Osteocyte (in vitro differentiated cells): ENCODE results near the gene CLECL1. TPM values are rescaled to one million over a fixed set of nuclear protein-coding genes. Genes with fewer than 3 reads are reported as not detected.
"Not testable (repeated sequence)": the region's sequence is repeated elsewhere in the genome, so short reads cannot be mapped to it uniquely, and the experiment has no call there.

ENCODE experiments used
- DNase-seq: peaks from one replicate; pipeline ENCODE4 v3.0.0; 2021; ENCODE audit warnings: mixed read lengths; ENCODE audit not compliant: unreplicated experiment; ENCODE audit errors: extremely low spot score
- H3K27ac Mint-ChIP-seq: one replicate; pipeline ENCODE4 v1.8.0; 2021; ENCODE audit warnings: mild to moderate bottlenecking, mixed read lengths; ENCODE audit not compliant: unreplicated experiment
- H3K27me3 Mint-ChIP-seq: one replicate; pipeline ENCODE4 v1.8.0; 2021; ENCODE audit warnings: mixed read lengths; ENCODE audit not compliant: unreplicated experiment
- H3K36me3 Mint-ChIP-seq: one replicate; pipeline ENCODE4 v1.8.0; 2021; ENCODE audit warnings: mixed read lengths; ENCODE audit not compliant: unreplicated experiment
- H3K4me1 Mint-ChIP-seq: one replicate; pipeline ENCODE4 v1.8.0; 2021; ENCODE audit warnings: mixed read lengths; ENCODE audit not compliant: unreplicated experiment
- H3K4me3 Mint-ChIP-seq: one replicate; pipeline ENCODE4 v1.8.0; 2021; ENCODE audit warnings: mild to moderate bottlenecking, moderate library complexity, mixed read lengths; ENCODE audit not compliant: unreplicated experiment
- H3K9me3 Mint-ChIP-seq: one replicate; pipeline ENCODE4 v1.8.0; 2021; ENCODE audit warnings: mixed read lengths; ENCODE audit not compliant: unreplicated experiment
- total RNA-seq: library from RNA; stranded (reverse); gene quantifications from 2 replicates; pipeline ENCODE4 v1.2.1, GENCODE V29; 2021
- TF ChIP-seq, protein P1 (sequence below): fragments of 200-600 bp; sonication (generic); IDR thresholded peaks from 2 replicates; pipeline ENCODE4 v1.5.0; 2021; ENCODE audit warnings: antibody characterized with exemption, mild to moderate bottlenecking, moderate library complexity

CLECL1 gene
- total RNA-seq, 1 donor from 2014 or later: not detected

DNA sequence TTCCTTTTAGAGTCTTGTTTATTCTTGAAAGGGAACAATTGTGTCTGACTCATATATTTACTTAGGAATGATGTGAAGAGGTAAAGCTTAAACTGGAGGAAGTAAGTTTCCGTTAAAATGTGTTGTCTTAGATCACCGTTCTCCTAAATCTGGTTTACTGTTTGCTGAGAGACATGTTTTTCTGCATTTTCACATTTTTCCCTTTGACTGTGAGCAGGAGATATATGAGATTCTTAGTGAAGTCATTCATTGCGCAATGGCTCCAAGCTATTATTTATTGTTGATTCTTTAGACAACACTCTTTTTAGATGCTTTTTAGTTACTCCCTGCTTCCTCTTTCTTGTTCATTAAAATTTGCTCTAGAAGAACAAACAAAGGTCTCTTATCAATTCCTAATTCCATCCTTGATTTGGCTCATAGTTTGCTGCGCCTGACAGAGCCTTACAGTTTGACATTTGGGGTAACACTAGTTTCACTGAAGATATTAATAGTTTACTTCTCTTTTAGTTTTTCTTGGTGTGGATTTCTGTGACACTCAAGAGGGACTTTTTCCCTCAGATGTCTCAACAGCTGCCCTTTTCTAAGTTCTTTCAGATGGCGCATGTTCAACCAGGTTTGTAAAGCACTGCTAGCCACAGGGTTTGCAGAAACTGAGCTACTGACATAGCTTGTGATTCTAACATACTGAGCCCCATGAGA, 11.4 kb downstream of the CLECL1 start:
- DNase-seq: no peak
- TF ChIP-seq, protein P1, sequence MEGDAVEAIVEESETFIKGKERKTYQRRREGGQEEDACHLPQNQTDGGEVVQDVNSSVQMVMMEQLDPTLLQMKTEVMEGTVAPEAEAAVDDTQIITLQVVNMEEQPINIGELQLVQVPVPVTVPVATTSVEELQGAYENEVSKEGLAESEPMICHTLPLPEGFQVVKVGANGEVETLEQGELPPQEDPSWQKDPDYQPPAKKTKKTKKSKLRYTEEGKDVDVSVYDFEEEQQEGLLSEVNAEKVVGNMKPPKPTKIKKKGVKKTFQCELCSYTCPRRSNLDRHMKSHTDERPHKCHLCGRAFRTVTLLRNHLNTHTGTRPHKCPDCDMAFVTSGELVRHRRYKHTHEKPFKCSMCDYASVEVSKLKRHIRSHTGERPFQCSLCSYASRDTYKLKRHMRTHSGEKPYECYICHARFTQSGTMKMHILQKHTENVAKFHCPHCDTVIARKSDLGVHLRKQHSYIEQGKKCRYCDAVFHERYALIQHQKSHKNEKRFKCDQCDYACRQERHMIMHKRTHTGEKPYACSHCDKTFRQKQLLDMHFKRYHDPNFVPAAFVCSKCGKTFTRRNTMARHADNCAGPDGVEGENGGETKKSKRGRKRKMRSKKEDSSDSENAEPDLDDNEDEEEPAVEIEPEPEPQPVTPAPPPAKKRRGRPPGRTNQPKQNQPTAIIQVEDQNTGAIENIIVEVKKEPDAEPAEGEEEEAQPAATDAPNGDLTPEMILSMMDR: no peak
- H3K9me3 Mint-ChIP-seq: no peaks in the 10 kb centered on the region
- peaks cover 32% of the 10 kb centered on the region for H3K27me3 Mint-ChIP-seq
- H3K27ac Mint-ChIP-seq: no peak overlapping the region
- H3K4me3 Mint-ChIP-seq: no peak overlapping the region
- no peaks in the 10 kb centered on the region for H3K4me1 Mint-ChIP-seq
- H3K36me3 Mint-ChIP-seq: no peaks in the 10 kb centered on the region

DNA sequence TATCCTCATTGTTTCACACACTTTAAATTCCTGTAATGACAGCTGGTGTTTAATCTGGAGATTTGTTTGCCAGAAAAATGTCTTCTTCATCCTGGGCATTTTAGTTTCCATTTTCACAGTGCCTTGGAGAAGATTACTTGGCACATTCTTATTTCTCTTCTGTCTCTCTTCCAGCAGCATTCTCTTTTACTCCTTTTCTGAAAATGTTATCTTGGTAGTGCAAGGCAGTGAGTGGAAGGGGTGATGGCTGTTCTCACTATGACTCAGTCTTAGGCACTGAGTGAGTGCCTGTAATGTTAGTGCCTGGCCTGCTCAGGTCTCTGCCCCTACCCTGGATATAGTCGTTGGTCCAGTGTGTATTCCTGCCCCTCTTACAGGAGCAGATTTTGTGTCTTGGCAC, 13.1 kb downstream of the CLECL1 start:
- H3K27ac Mint-ChIP-seq: no peak overlapping the region
- H3K4me1 Mint-ChIP-seq: no peaks in the 10 kb centered on the region
- TF ChIP-seq, protein P1: no peak

DNA sequence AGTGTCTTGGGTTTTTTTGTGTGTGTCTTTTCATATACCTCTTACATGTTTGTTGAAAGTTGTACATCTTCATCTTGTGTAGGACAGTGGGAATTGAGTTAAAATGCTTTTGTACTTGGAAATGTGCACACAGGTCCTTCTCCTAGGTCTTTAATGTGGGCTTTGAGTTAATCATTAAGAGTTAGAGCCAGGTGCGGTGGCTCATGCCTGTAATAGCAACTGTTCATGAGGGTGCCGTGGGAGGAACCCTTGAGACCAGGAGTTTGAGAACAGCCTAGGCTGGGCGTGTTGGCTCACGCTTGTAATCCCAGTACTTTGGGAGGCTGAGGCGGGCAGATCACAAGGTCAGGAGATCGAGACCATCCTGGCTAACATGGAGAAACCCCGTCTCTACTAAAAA, 13.9 kb downstream of the CLECL1 start:
- Mint-ChIP-seq H3K27me3 (peaks cover 29% of the 10 kb centered on the region), H3K4me1 (no peaks in the 10 kb centered on the region), H3K9me3 (no peaks in the 10 kb centered on the region), H3K4me3 (no peak overlapping the region), H3K36me3 (no peaks in the 10 kb centered on the region), H3K27ac (no peak overlapping the region)
- TF ChIP-seq, protein P1: no peak
- DNase-seq: no peak

More for the DNA sequence above, 13.1 kb downstream of the CLECL1 start:
- Mint-ChIP-seq H3K27me3 (peaks cover 35% of the 10 kb centered on the region), H3K9me3 (no peaks in the 10 kb centered on the region), H3K4me3 (no peak overlapping the region), H3K36me3 (no peaks in the 10 kb centered on the region)
- DNase-seq: no peak

DNA sequence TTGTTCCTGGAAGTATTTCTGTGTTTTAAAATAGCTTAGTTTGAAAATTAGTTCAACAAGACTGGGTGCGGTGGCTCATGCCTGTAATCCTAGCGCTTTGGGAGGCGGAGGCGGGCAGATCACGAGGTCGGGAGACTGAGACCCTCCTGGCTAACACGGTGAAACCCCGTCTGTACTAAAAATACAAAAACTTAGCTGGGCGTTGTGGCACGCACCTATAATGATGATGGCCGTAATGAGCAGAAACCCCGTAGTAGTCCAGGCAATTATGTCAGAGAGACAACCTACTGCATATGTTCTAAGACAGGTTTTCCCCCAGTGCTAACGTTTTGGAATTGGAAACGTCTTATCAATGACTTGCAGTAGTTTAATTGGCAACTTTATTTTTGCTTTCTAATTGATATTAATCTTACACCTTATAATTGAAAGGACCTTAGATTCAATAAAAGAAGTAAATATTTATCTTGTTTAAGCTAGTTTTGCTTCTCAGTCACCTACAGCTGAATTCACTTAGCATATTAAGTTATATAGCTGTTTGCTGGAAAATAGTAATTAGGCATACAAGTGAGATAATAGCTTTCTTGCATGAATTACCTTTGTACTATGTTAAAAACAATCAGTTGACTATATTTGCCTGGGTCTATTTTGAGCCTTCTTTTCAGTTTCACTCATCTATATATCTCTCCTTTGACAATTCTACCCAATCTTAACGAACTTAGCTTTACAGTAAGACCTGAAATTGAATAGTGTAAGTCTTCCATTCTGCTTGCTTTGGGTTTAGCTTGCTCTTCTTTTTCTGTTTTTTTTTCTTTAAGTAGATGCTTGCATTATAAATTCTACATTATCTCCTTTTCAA, 15.6 kb downstream of the CLECL1 start:
- DNase-seq: no peak
- H3K4me1 Mint-ChIP-seq: no peaks in the 10 kb centered on the region
- no peaks in the 10 kb centered on the region for H3K36me3 Mint-ChIP-seq
- H3K9me3 Mint-ChIP-seq: no peaks in the 10 kb centered on the region
- peaks cover 19% of the 10 kb centered on the region for H3K27me3 Mint-ChIP-seq
- TF ChIP-seq, protein P1: no peak
- no peak overlapping the region for H3K4me3 Mint-ChIP-seq
- no peak overlapping the region for H3K27ac Mint-ChIP-seq

DNA sequence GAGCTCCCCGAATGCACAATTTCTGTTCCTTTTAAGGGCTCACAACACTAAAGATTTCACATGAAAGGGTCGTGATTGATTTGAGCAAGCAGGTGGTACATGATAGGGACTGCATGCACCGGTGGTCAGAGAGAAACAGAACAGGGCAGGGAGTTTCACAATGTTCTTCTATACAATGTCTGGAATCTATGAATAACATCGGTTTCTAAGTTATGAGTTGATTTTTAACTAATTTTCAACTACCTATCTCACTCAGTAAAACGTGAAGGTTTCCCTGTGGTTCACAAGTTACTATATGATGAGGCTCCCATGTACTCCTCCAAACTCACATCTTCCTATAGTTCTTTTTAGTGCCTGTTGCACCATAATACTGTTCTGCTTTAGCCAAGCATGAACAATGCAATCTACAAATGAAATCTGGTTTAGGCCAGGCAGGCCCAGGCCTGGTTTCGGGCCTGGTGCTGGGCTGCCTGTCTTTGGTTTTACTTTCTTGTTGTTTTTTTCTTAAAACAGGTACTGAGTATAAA, 19.8 kb downstream of the CLECL1 start:
- not testable (repeated sequence) for H3K27ac Mint-ChIP-seq, H3K36me3 Mint-ChIP-seq, H3K4me3 Mint-ChIP-seq, DNase-seq, H3K9me3 Mint-ChIP-seq, H3K27me3 Mint-ChIP-seq, H3K4me1 Mint-ChIP-seq
